H9 (cell line): ENCODE measurements around the gene TNFAIP8L3. TPM values are rescaled to one million over a fixed set of nuclear protein-coding genes. Genes with fewer than 3 reads are reported as not detected.

ENCODE experiments used
- DNase-seq: peaks from one replicate; pipeline ENCODE4 v3.0.0-alpha.2; 2017
- H2AFZ ChIP-seq: one replicate; pipeline ENCODE4 v1.6.1; 2013; ENCODE audit warnings: mild to moderate bottlenecking, low read length, control low read depth, moderate library complexity
- H2AK5ac ChIP-seq: 2 replicates; pipeline ENCODE4 v1.6.1; 2013; ENCODE audit warnings: low read length, control low read depth, mixed read lengths; ENCODE audit not compliant: insufficient read length
- H2BK120ac ChIP-seq: one replicate; pipeline ENCODE4 v1.6.1; 2013; ENCODE audit warnings: low read depth, mild to moderate bottlenecking, low read length, control low read depth, inconsistent platforms; ENCODE audit not compliant: poor library complexity, severe bottlenecking
- H2BK12ac ChIP-seq: 2 replicates; pipeline ENCODE4 v1.6.1; 2013; ENCODE audit warnings: low read length, control low read depth, mixed read lengths, low read depth; ENCODE audit not compliant: insufficient read length
- H2BK15ac ChIP-seq: 2 replicates; pipeline ENCODE4 v1.6.1; 2013; ENCODE audit warnings: low read depth, low read length, control low read depth
- H2BK20ac ChIP-seq: one replicate; pipeline ENCODE4 v1.6.1; 2013; ENCODE audit warnings: low read depth, mild to moderate bottlenecking, low read length, control low read depth, inconsistent platforms; ENCODE audit not compliant: poor library complexity, severe bottlenecking
- H2BK5ac ChIP-seq: 2 replicates; pipeline ENCODE4 v1.6.1; 2013; ENCODE audit warnings: low read length, control low read depth, mixed read lengths; ENCODE audit not compliant: insufficient read length
- H3K14ac ChIP-seq: 2 replicates; pipeline ENCODE4 v1.6.1; 2013; ENCODE audit warnings: low read length, control low read depth; ENCODE audit not compliant: insufficient read depth
- H3K18ac ChIP-seq: 2 replicates; pipeline ENCODE4 v1.6.1; 2013; ENCODE audit warnings: low read depth, mild to moderate bottlenecking, mixed read lengths, low read length, control low read depth; ENCODE audit not compliant: insufficient read length
- H3K23ac ChIP-seq: 2 replicates; pipeline ENCODE4 v1.6.1; 2013; ENCODE audit warnings: low read length, control low read depth, mixed read lengths, low read depth; ENCODE audit not compliant: insufficient read length
- H3K23me2 ChIP-seq: 2 replicates; pipeline ENCODE4 v1.6.1; 2013; ENCODE audit warnings: low read depth, mild to moderate bottlenecking, mixed read lengths, low read length, control low read depth; ENCODE audit not compliant: insufficient read length, poor library complexity, severe bottlenecking
- H3K27ac ChIP-seq: 2 replicates; pipeline ENCODE4 v1.5.1; 2013; ENCODE audit warnings: low read length, control low read depth, mixed read lengths, low read depth; ENCODE audit not compliant: insufficient read length
- H3K27me3 ChIP-seq: 2 replicates; pipeline ENCODE4 v1.6.1; 2013; ENCODE audit warnings: low read length, control low read depth, inconsistent platforms; ENCODE audit not compliant: insufficient read depth
- H3K4ac ChIP-seq: 2 replicates; pipeline ENCODE4 v1.6.1; 2013; ENCODE audit warnings: low read depth, mild to moderate bottlenecking, control low read depth, inconsistent platforms, low read length, moderate library complexity
- H3K4me1 ChIP-seq: 2 replicates; pipeline ENCODE4 v1.6.1; 2013; ENCODE audit warnings: low read length, control low read depth, inconsistent platforms; ENCODE audit not compliant: insufficient read depth
- H3K4me2 ChIP-seq: 2 replicates; pipeline ENCODE4 v1.6.1; 2013; ENCODE audit warnings: low read length, control low read depth, mixed read lengths; ENCODE audit not compliant: insufficient read length, insufficient read depth
- H3K56ac ChIP-seq: 2 replicates; pipeline ENCODE4 v1.6.1; 2013; ENCODE audit warnings: low read depth, mild to moderate bottlenecking, mixed read lengths, low read length, control low read depth; ENCODE audit not compliant: insufficient read length
- H3K79me1 ChIP-seq: 2 replicates; pipeline ENCODE4 v1.6.1; 2013; ENCODE audit warnings: low read depth, mild to moderate bottlenecking, moderate library complexity, low read length, control low read depth, inconsistent platforms; ENCODE audit not compliant: insufficient read depth, poor library complexity, severe bottlenecking
- H3K79me2 ChIP-seq: 2 replicates; pipeline ENCODE4 v1.6.1; 2013; ENCODE audit warnings: low read length, control low read depth, inconsistent platforms; ENCODE audit not compliant: insufficient read depth
- H3K9ac ChIP-seq: 2 replicates; pipeline ENCODE4 v1.6.1; 2013; ENCODE audit warnings: low read length, control low read depth, mixed read lengths; ENCODE audit not compliant: insufficient read length; ENCODE audit errors: extremely low read depth
- H3K9me3 ChIP-seq: one replicate; pipeline ENCODE4 v1.6.1; 2013; ENCODE audit warnings: low read depth, low read length, inconsistent platforms; ENCODE audit not compliant: control insufficient read depth
- H3T11ph ChIP-seq: one replicate; pipeline ENCODE4 v1.6.1; 2013; ENCODE audit warnings: mild to moderate bottlenecking, low read length, control low read depth, inconsistent platforms
- H4K20me1 ChIP-seq: one replicate; pipeline ENCODE4 v1.6.1; 2013; ENCODE audit not compliant: control insufficient read depth, insufficient read length, insufficient read depth
- H4K5ac ChIP-seq: 2 replicates; pipeline ENCODE4 v1.6.1; 2013; ENCODE audit warnings: low read depth, mild to moderate bottlenecking, mixed read lengths, low read length, control low read depth; ENCODE audit not compliant: insufficient read length
- H4K8ac ChIP-seq: replicated peaks from 2 replicates; pipeline ENCODE4 v1.6.1; 2013; ENCODE audit warnings: low read length, control low read depth, mixed read lengths, low read depth; ENCODE audit not compliant: insufficient read length
- H4K91ac ChIP-seq: 2 replicates; pipeline ENCODE4 v1.6.1; 2013; ENCODE audit warnings: low read depth, mild to moderate bottlenecking, moderate library complexity, mixed read lengths, low read length, control low read depth; ENCODE audit not compliant: insufficient read length
- H3K27ac Mint-ChIP-seq, 3 experiments: 2 replicates in 2 of 3; 3 replicates in 1 of 3; pipeline ENCODE4 v1.8.0; 2020 to 2021; ENCODE audit warnings: mixed read lengths in 3 of 3, mild to moderate bottlenecking in 1 of 3, moderate library complexity in 1 of 3
- H3K27me3 Mint-ChIP-seq: 2 replicates; pipeline ENCODE4 v1.8.0; 2021; ENCODE audit warnings: low read depth, mild to moderate bottlenecking, moderate library complexity, mixed read lengths
- H3K36me3 Mint-ChIP-seq, 3 experiments: 2 replicates in 2 of 3; 3 replicates in 1 of 3; pipeline ENCODE4 v1.8.0; 2020 to 2021; ENCODE audit warnings: low read depth in 3 of 3, mixed read lengths in 3 of 3; ENCODE audit not compliant: insufficient read depth in 1 of 3
- H3K4me1 Mint-ChIP-seq, 2 experiments: 2 replicates each; pipeline ENCODE4 v1.8.0; 2020; ENCODE audit warnings: mixed read lengths in 2 of 2
- H3K4me3 Mint-ChIP-seq, 2 experiments: 2 replicates in 1 of 2; 3 replicates in 1 of 2; pipeline ENCODE4 v1.8.0; 2020 to 2021; ENCODE audit warnings: mild to moderate bottlenecking in 2 of 2, mixed read lengths in 2 of 2, moderate library complexity in 1 of 2
- H3K9me3 Mint-ChIP-seq, 2 experiments: 2 replicates in 1 of 2; 3 replicates in 1 of 2; pipeline ENCODE4 v1.8.0; 2020; ENCODE audit warnings: mild to moderate bottlenecking in 2 of 2, mixed read lengths in 2 of 2, moderate library complexity in 1 of 2
- CTCF ChIP-seq: fragments of 200-600 bp; sonication (generic); conservative IDR thresholded peaks from 3 replicates; pipeline ENCODE4 v1.8.0; 2021; ENCODE audit warnings: antibody characterized with exemption, mild to moderate bottlenecking
- total RNA-seq: library from RNA; stranded (reverse); gene quantifications from 2 replicates; pipeline ENCODE4 v1.2.1, GENCODE V29; 2021

Gene TNFAIP8L3
- total RNA-seq, 1 experiment from 2014 or later = 0.22 TPM

GRCh38 chr15:51069983-51070382, 24.7 kb downstream of the TNFAIP8L3 start:
- no peaks in the 10 kb centered on the region for H3K27me3 Mint-ChIP-seq

More at GRCh38 chr15:51069983-51070382, 24.7 kb downstream of the TNFAIP8L3 start:
- Mint-ChIP-seq H3K9me3 (no peaks in the 10 kb centered on the region), H3K4me1 (no peaks in the 10 kb centered on the region; a peak in 1 of 4 replicates), H3K4me3 (no peak overlapping the region), H3K27ac (no peak overlapping the region; a peak in 1 of 7 replicates), H3K36me3 (no peaks in the 10 kb centered on the region)
- Histone ChIP-seq H3K4ac (no peak overlapping the region), H4K8ac (no peak overlapping the region), H3K23ac (no peak overlapping the region), H3K9me3 (no peaks in the 10 kb centered on the region), H3K27me3 (no peaks in the 10 kb centered on the region), H2BK12ac (no peak overlapping the region), H4K91ac (no peak overlapping the region), H3K9ac (no peak overlapping the region), H4K5ac (no peak overlapping the region), H3T11ph (no peak overlapping the region), H3K14ac (no peak overlapping the region), H3K79me1 (no peaks in the 10 kb centered on the region), H2AK5ac (no peak overlapping the region), H2BK120ac (no peak overlapping the region), H3K23me2 (no peaks in the 10 kb centered on the region), H3K27ac (no peak overlapping the region), H3K79me2 (no peaks in the 10 kb centered on the region), H3K18ac (no peak overlapping the region), H3K4me1 (no peaks in the 10 kb centered on the region), H2BK20ac (no peak overlapping the region), H2BK15ac (no peak overlapping the region), H2BK5ac (no peak overlapping the region), H3K56ac (no peak overlapping the region), H4K20me1 (no peaks in the 10 kb centered on the region), H3K4me2 (no peak overlapping the region), H2AFZ (no peak overlapping the region)
- DNase-seq = no peak
- TF ChIP-seq CTCF = no peak
